GM11168 (cell line): ENCODE data around the gene HERC2.
"Not testable (repeated sequence)": the region's sequence is repeated elsewhere in the genome, so short reads cannot be mapped to it uniquely, and the experiment has no call there.

Experiments
- in situ Hi-C: fragments of 300-500 bp; cut with MboI; formaldehyde crosslinking; loops from one replicate; pipeline ENCODE4 v1.12.0; 2022; ENCODE audit warnings: low sequenced_read_pairs; ENCODE audit not compliant: unreplicated experiment

The HERC2 gene

GRCh38 chr15:28322129-28322588, at the start of gene HERC2:
Gene HERC2 (minus strand): TSS chr15:28322179. CDS start chr15:28321433, 746 bp downstream.
- in situ Hi-C loops = not testable (repeated sequence)

- in situ Hi-C loops = not testable (repeated sequence)
Observed at GRCh38 chr15:28365502-28365901, 43.5 kb upstream of the HERC2 start.

GRCh38 chr15:28357984-28358383, 36.0 kb upstream of the HERC2 start, which contains the start of gene GOLGA6L24:
Gene GOLGA6L24 (minus strand): TSS chr15:28358084. CDS start chr15:28358023, 61 bp downstream.
- in situ Hi-C loops = not testable (repeated sequence)

GRCh38 chr15:28321358-28322078, 461 bp downstream of the HERC2 start:
- in situ Hi-C loops = not testable (repeated sequence)

- in situ Hi-C loops = not testable (repeated sequence)
Observed at GRCh38 chr15:28319725-28320124, 2.3 kb downstream of the HERC2 start.

GRCh38 chr15:28318828-28319227, 3.2 kb downstream of the HERC2 start:
- in situ Hi-C loops = not testable (repeated sequence)

GRCh38 chr15:28318122-28318521, 3.9 kb downstream of the HERC2 start:
- in situ Hi-C loops = not testable (repeated sequence)

GRCh38 chr15:28316958-28317357, 5.0 kb downstream of the HERC2 start:
- in situ Hi-C loops = not testable (repeated sequence)

- in situ Hi-C loops = not testable (repeated sequence)
Observed at GRCh38 chr15:28310454-28310853, 11.5 kb downstream of the HERC2 start.

- in situ Hi-C loops = not testable (repeated sequence)
Observed at GRCh38 chr15:28308718-28309117, 13.3 kb downstream of the HERC2 start.

GRCh38 chr15:28305700-28306099, 16.3 kb downstream of the HERC2 start:
- in situ Hi-C loops = not testable (repeated sequence)

- in situ Hi-C loops = loop anchor here (10.0 kb wide), 1 partner anchor 317 kb away; no protein-coding TSS in a partner anchor
Observed at GRCh38 chr15:28297434-28297833, 24.5 kb downstream of the HERC2 start.

- in situ Hi-C loops = loop anchor here (10.0 kb wide), 1 partner anchor 318 kb away; no protein-coding TSS in a partner anchor
Observed at GRCh38 chr15:28296814-28297213, 25.2 kb downstream of the HERC2 start.

- in situ Hi-C loops = loop anchor here (10.0 kb wide), 1 partner anchor 320 kb away; no protein-coding TSS in a partner anchor
Observed at GRCh38 chr15:28295009-28295563, 26.9 kb downstream of the HERC2 start.

- in situ Hi-C loops = loop anchor here (10.0 kb wide), 1 partner anchor 320 kb away; no protein-coding TSS in a partner anchor
Observed at GRCh38 chr15:28294560-28294959, 27.4 kb downstream of the HERC2 start.

GRCh38 chr15:28289694-28290463, 32.1 kb downstream of the HERC2 start:
- in situ Hi-C loops = loop anchor here (10.0 kb wide), 1 partner anchor 325 kb away; no protein-coding TSS in a partner anchor

- in situ Hi-C loops = not testable (repeated sequence)
Observed at GRCh38 chr15:28288830-28289693, 32.9 kb downstream of the HERC2 start.

- in situ Hi-C loops = not testable (repeated sequence)
Observed at GRCh38 chr15:28286659-28287058, 35.3 kb downstream of the HERC2 start.

GRCh38 chr15:28286031-28286430, 35.9 kb downstream of the HERC2 start:
- in situ Hi-C loops = no loop called here

- in situ Hi-C loops = no loop called here
Observed at GRCh38 chr15:28281876-28282275, 40.1 kb downstream of the HERC2 start.
